ENCODE results near the gene S100B.

Gene S100B

DNA sequence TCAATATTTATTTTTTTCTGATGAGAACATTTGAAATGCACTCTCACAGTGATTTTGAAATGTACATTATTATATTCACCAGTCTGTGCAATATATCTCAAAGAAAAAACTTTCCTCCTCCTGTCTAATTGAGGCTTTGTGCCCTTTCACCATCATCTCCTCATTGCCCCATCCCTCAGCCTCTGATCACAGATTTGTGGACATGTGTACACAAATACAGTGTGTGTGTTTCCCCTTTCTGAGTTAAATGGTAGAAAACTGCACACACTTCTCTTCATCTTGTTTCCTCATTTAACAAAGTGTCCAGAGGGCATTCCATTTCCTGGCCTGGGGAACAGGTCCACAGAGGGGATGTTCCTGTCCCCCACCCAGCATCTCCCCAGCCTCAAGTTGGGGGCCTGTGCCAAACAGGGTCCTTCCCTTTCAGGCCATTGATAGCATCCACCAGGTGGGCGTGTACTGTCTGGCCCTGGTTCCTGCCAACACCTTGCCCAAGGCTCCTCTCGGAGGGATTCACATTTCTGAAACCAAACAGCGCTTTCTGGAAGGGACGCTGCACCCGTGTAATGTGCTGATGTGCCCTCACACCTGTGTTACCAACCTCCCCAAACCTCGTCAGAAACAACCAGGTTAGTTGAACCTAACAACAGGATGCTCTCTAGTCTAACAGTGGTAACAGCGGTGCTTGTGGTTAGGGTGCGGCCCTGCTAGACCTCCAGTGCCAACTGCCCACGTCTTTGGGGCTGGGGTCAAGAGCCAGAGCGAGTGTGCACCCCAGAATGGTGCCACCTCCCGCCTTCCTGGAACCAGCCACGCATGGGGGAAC lies 54.6 kb downstream of the S100B start:
- TF ChIP-seq, protein P1, sequence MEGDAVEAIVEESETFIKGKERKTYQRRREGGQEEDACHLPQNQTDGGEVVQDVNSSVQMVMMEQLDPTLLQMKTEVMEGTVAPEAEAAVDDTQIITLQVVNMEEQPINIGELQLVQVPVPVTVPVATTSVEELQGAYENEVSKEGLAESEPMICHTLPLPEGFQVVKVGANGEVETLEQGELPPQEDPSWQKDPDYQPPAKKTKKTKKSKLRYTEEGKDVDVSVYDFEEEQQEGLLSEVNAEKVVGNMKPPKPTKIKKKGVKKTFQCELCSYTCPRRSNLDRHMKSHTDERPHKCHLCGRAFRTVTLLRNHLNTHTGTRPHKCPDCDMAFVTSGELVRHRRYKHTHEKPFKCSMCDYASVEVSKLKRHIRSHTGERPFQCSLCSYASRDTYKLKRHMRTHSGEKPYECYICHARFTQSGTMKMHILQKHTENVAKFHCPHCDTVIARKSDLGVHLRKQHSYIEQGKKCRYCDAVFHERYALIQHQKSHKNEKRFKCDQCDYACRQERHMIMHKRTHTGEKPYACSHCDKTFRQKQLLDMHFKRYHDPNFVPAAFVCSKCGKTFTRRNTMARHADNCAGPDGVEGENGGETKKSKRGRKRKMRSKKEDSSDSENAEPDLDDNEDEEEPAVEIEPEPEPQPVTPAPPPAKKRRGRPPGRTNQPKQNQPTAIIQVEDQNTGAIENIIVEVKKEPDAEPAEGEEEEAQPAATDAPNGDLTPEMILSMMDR (IDR thresholded peaks at IDR 0.05), result no peak
- Mint-ChIP-seq H3K27me3 (ENCODE audit: low read depth, poor library complexity) (no peaks in the 10 kb centered on the region), H3K9me3 (peaks cover 4% of the 10 kb centered on the region), H3K4me1 (no peaks in the 10 kb centered on the region), H3K36me3 (ENCODE audit: low read depth) (peaks cover 45% of the 10 kb centered on the region), H3K27ac (no peak overlapping the region), H3K4me3 (no peak overlapping the region)
- DNase-seq, result no peak

DNA sequence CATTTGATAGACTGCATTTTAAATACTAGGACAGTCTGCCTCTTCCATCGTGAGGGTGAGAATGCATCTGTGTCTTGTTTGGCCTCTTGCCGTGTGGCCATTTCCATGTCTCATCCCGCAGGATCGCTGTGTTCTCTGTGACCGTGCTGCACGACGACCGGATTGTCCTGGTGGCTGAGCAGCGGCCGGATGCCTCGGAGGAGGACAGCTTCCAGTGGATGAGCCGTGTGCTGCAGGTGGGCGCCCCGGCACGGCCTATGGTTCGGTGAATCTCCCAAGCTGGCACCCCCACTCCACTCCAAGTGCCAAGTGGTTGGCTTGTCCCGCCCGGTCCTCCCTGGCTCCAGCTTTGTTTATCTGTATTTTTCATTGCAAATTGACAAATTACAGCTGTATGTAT lies 55.2 kb downstream of the S100B start:
- Mint-ChIP-seq H3K4me1 (no peaks in the 10 kb centered on the region), H3K27ac (no peak overlapping the region), H3K4me3 (no peak overlapping the region), H3K9me3 (peaks cover 4% of the 10 kb centered on the region), H3K36me3 (ENCODE audit: low read depth) (peaks cover 50% of the 10 kb centered on the region), H3K27me3 (ENCODE audit: low read depth, poor library complexity) (no peaks in the 10 kb centered on the region)
- DNase-seq, result no peak
- TF ChIP-seq, protein P1 (IDR thresholded peaks at IDR 0.05), result no peak
